ENCODE measurements around the gene IER5L. TPM values are rescaled to one million over a fixed set of nuclear protein-coding genes. Genes with fewer than 3 reads are reported as not detected.

The IER5L gene
- polyA plus RNA-seq (ENCODE audit: insufficient read length in 10 of 10): 1 to 10 TPM; 2.6 to 7.0 (median 3.6) TPM
- long read RNA-seq, donor 1, transcript IER5L-201 (1 exons, 2,711 nt): major isoform, 16 of 16 reads
- long read RNA-seq, donor 1, partial matches to known transcripts: 0 of 16 reads
- long read RNA-seq, donor 1, other reads (novel, unspliced or antisense): 0 of 16 reads
- long read RNA-seq, donor 2, transcript IER5L-201 (1 exons, 2,711 nt): major isoform, 14 of 14 reads
- long read RNA-seq, donor 2, partial matches to known transcripts: 0 of 14 reads
- long read RNA-seq, donor 2, other reads (novel, unspliced or antisense): 0 of 14 reads
- long read RNA-seq, donor 3, partial matches to known transcripts: 0 of 1 reads
- long read RNA-seq, donor 3, other reads (novel, unspliced or antisense): 0 of 1 reads
- long read RNA-seq, donor 4, transcript IER5L-201 (1 exons, 2,711 nt): major isoform, 9 of 9 reads
- long read RNA-seq, donor 4, partial matches to known transcripts: 0 of 9 reads
- long read RNA-seq, donor 4, other reads (novel, unspliced or antisense): 0 of 9 reads
- long read RNA-seq, donor 5, transcript IER5L-201 (1 exons, 2,711 nt): major isoform, 25 of 25 reads
- long read RNA-seq, donor 5, partial matches to known transcripts: 0 of 25 reads
- long read RNA-seq, donor 5, other reads (novel, unspliced or antisense): 0 of 25 reads
- long read RNA-seq, donor 6, transcript IER5L-201 (1 exons, 2,711 nt): major isoform, 23 of 23 reads
- long read RNA-seq, donor 6, partial matches to known transcripts: 0 of 23 reads
- long read RNA-seq, donor 6, other reads (novel, unspliced or antisense): 0 of 23 reads
- long read RNA-seq, donor 7, transcript IER5L-201 (1 exons, 2,711 nt): major isoform, 7 of 7 reads
- long read RNA-seq, donor 7, partial matches to known transcripts: 0 of 7 reads
- long read RNA-seq, donor 7, other reads (novel, unspliced or antisense): 0 of 7 reads
- long read RNA-seq, donor 8, transcript IER5L-201 (1 exons, 2,711 nt): major isoform, 14 of 14 reads
- long read RNA-seq, donor 8, partial matches to known transcripts: 0 of 14 reads
- long read RNA-seq, donor 8, other reads (novel, unspliced or antisense): 0 of 14 reads
- long read RNA-seq, donor 9, partial matches to known transcripts: 0 of 2 reads
- long read RNA-seq, donor 9, other reads (novel, unspliced or antisense): 0 of 2 reads

DNA sequence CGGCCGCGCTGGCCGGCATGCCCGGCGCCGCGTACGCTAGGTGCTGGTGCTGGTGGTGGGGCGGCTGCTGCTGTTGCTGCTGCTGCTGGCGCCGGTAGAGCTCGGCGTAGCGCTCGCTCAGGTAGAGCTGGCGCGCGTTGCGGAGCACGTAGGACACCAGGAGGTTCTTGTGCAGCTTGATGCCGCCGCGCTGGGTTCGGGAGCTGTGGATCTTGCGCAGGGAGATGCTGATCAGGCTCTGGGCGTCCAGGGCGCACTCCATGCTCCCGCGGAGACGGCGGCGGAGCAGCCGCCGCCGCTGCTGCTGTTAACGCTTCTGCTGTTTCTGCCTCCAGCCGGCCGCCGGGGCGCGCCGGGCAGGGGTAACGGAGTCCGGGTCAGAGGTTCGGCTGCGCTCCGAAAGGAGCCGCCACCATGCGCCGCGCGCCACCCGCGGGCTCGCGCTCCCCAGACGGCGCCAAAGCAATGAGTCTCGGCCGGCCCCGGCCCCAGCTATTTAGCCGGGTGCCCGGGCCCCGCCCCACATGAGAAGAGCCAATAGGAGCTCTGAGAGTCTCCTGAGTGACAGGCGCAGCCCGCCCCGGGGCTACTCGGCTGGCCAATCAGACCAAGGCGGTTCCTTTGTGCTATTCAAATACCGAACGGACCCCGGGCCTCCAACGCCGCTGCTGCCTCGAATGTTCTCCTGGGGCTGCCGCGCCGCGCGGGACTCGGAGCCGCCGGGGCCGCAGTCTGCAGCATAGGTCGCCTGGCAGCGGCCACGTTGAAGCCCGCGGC is at the start of gene IER5L:
TSS of gene IER5L (minus strand) at position 471 of the 777 bp plus-strand sequence. CDS start at position 262, 209 bp downstream.
- peak; percentile 95 to 98 (median 97) for DNase-seq

DNA sequence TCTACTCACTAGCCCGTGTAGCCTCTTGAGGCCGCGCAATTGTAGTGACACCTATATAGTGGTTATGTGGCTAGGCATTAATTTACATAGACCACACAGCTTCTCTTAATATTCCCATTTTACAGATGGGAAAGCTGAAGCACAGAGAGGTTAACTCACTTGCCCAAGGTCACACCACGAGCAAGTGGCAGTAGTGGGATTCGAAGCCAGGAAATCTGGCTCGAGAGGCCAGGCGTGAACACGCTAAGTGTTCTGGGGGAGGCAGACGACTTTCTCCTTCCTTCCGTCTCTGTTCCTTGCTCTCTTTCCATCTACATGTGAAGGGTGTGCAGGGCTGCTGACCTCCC is 49.8 kb upstream of the IER5L start:
- no peak for DNase-seq

GRCh38 chr9:129225815-129226214 is 47.8 kb upstream of the IER5L start:
- peak; percentile 54 to 84 (median 59) for DNase-seq

DNA sequence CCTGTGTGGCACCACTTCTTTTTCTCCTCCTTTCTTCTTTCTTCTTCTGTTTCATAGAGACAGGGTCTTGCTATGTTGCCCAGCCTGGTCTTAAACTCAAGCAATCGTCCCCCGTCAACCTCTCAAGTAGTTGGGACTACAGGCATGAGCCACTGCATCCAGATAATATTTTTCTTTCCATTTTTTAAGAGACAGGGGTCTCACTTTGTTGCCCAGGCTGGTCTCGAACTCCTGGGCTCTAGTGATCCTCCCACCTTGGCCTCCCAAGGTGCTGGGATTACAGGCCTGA is 47.4 kb upstream of the IER5L start:
- no peak for DNase-seq

GRCh38 chr9:129224618-129225489 is 46.8 kb upstream of the IER5L start:
- no peak for DNase-seq

- DNase-seq: no peak
Measured at GRCh38 chr9:129223551-129224208, 45.6 kb upstream of the IER5L start.

DNA sequence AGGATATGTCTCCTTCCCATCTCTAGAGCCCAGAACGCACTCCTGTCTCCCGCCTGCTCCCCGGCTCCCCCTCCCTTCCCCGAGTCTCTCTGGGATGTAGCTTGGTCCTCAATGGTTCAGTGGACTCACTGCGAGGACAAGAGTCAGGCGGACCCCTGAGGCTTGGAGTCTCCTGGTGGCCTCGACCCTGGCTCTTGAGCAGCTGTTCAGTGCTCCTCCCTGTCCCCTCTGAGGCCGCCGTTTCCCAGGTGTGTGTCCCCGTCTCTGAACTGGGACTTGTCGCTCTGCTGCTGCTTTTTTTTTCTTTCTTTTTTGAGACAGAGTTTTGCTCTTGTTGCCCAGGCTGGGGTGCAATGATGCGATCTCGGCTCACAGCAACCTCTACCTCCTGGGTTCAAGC is 44.8 kb upstream of the IER5L start:
- DNase-seq: no peak

- DNase-seq: no peak
Measured at GRCh38 chr9:129221979-129222635, 44.0 kb upstream of the IER5L start.

GRCh38 chr9:129221233-129221632 is 43.2 kb upstream of the IER5L start:
- DNase-seq: no peak

- DNase-seq: no peak
Measured at GRCh38 chr9:129220771-129221170, 42.7 kb upstream of the IER5L start.

DNA sequence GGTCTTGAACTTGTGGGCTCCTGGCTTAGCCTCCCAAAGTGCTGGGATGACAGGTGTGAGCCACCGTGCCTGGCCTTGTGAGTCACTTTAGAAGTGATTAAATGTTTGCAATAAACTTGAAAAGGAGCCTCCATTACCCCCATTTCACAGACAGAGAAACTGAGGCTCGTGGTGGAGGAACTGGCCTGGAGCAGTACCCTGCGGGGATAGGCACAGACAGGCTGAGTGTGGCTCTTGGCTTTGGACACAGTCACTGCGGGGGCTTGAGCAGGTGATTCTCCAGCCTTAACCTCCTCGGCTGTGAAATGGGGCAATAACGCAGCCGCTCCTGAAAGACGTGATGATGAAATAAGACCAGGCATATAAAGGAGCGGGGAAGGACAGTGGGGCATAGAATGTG is 40.9 kb upstream of the IER5L start:
- DNase-seq: no peak

- no peak for DNase-seq
Measured at GRCh38 chr9:129218272-129218625, 40.2 kb upstream of the IER5L start.

GRCh38 chr9:129213551-129213950 is 35.5 kb upstream of the IER5L start:
- no peak for DNase-seq

GRCh38 chr9:129211686-129212085 is 33.6 kb upstream of the IER5L start:
- peak in 1 of 3 donors; percentile 41 for DNase-seq

GRCh38 chr9:129210125-129210524 is 32.1 kb upstream of the IER5L start:
- no peak for DNase-seq

DNA sequence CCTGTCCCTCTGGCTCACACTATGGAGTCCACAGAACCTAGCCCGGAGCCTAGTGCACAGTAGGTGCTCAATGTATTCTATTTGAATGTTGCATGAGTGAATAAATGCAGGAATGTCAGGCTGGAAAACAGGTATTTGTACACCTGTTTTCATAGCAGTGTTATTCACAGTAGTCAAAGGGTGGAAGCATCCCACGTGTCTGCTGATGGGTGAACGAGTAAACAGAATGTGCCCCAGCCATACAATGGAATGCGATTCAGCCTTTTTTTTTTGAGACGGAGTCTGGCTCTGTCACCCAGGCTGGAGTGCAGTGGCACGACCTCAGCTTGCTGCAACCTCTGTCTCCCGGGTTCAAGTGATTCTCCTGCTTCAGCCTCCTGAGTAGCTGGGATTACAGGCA is 31.5 kb upstream of the IER5L start:
- DNase-seq: no peak

DNA sequence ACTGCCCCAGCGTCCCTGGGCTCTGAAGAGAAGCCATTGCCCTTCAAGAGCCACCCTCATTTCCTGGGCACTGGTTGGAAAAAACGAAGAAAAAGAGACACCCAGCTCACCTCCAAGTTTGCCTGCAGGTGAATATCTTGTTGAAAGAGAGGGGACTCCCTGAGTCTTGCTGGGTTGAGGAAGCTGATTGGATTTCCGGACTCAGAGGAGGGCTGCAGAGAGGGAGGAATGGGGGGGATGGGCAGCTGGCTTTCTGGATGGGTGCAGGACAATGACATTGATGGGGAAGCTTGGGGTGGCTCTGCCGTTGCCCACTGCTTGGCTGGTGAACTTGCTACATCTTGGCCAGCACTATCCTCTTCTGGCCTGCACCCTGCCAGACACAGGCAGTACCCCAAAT is 31.0 kb upstream of the IER5L start:
- no peak for DNase-seq

- DNase-seq: peak in 1 of 3 donors; percentile 41
Measured at GRCh38 chr9:129208207-129209032, 30.4 kb upstream of the IER5L start.

DNA sequence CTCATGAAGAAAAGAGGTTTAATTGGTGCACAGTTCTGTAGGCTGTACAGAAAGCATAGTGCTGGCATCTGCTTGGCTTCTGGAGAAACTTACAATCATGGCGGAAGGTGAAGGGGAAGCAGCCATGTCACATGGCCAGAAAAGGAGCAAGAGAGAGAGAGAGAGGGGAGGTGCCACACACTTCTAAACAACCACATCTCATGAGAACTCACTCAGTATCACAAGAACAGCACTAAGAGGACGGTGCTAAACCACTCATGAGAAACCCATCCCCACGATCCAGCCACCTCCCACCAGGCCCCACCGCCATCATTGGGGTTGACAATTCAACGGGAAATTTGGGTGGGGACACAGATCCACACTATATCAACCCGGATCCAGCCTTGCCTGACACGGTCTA is 28.8 kb upstream of the IER5L start:
- DNase-seq: no peak

All from muscle of back (tissue), 13 donors.